Activated CD8-positive, alpha-beta memory T cell treated with anti-CD3 and anti-CD28 coated beads for 24 hours (primary cell): ENCODE measurements around the gene EPHX1.
"Not testable (repeated sequence)": the region's sequence is repeated elsewhere in the genome, so short reads cannot be mapped to it uniquely, and the experiment has no call there.

Source experiments
- DNase-seq: peaks from one replicate; pipeline ENCODE4 v3.0.0-alpha.2; 2020

Gene EPHX1

DNA sequence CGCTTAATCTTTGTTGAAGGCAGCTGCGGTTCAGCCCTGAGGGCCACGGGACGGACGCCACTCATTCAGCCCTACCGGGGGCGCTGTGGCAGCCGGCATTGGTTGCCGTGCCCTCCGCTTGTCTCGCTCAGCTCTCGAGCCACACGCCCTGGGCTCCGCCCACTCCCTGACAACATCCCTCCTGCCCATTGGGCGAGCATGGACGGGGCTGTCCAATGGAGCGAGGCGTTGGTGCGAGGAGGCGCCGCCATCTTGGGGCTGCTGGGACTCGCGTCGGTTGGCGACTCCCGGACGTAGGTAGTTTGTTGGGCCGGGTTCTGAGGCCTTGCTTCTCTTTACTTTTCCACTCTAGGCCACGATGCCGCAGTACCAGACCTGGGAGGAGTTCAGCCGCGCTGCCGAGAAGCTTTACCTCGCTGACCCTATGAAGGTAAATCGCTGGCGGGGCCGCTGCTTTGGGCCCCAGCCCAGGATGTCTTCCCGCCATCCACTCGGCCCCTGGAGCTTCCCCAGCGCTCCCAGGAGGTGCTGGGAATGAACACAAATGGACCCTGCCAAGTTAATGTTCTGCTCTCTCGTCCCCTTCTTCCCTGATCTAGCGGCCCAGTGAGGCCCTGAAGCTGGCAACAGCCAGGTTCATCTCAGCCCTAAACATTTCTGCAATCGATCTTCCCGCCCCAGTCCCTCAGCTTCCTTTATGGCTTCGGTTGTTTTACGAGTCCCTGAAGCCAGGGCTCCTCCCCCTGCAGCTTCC, 32.2 kb upstream of the EPHX1 start, which contains the start of gene SRP9:
Gene SRP9, plus strand, starts transcription at position 244 of the 754 bp plus-strand sequence. Its CDS starts 115 bp downstream, at position 359.
- peak; percentile 98 for DNase-seq

DNA sequence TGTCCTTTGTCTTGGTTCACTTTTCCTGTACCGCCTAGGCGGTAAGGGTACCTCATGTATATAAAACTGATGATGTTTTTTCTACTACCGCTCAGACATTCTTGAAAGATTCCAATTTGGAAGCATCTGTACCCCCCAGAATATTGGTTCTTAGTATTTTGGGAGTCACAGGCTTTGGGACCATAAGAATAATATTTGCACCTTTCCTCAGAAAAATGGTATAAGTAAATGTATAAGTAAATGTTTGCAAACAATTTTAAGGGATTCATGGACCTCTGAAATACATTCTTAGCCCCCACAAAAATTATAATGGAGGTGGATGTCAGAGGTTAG, 31.6 kb upstream of the EPHX1 start:
- no peak for DNase-seq

DNA sequence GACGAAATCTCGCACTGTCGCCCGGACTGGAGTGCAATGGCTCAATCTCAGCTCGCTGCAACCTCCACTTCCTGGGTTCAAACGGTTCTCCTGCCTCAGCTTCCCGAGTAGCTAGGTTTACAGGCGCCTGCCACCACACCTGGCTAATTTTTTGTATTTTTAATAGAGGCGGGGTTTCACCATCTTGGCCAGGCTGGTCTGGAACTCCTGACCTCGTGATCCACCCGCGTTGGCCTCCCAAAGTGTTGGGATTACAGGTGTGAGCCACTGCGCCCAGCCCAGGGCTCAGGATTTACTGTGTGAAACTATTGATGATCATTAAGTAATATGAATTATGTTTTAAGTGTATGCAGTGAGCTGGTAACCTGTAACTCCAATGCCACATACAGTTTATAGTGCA, 30.8 kb upstream of the EPHX1 start:
- DNase-seq: not testable (repeated sequence)

DNA sequence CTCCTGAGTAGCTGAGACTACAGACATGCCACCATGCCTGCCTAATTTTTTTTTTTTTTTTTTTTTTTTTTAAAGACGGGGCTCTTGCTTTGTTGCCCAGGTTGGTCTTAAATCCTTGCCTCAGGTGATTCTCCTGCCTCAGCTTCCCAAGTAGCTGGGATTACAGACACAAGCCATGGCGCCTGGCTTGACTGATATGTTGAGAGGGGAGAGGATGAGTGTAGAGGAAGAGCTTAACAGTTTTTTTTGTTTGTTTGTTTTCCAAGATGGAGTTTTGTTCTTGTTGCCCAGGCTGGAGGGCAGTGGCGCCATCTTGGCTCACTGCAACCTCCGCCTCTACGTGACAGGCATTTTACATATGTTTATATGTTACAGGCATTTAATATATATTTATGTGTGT, 29.8 kb upstream of the EPHX1 start:
- no peak for DNase-seq

GRCh38 chr1:225780630-225781029, 29.3 kb upstream of the EPHX1 start:
- DNase-seq: no peak

- not testable (repeated sequence) for DNase-seq
Measured at GRCh38 chr1:225789142-225789541, 20.8 kb upstream of the EPHX1 start.

DNA sequence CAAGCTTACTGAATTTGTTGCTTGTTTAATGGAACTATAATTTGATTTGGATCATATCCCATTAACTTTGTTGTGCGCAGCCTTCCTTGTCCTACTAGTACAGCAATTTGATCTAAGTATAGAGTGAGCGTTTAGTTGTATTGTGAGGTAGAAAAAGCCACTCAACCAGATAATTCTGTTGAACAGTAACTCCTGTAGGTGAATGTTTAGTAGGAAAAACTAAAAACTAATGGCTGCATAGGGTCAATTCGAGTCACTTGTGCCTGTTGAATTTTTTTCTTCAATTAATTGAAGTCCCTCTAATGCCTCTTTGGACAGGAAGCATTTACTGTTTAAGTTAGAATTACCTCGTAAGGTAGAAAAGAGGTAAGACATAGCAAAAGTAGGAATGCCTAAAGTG, 15.0 kb upstream of the EPHX1 start:
- DNase-seq: no peak

GRCh38 chr1:225796097-225796496, 13.8 kb upstream of the EPHX1 start:
- DNase-seq: peak; percentile 37

DNA sequence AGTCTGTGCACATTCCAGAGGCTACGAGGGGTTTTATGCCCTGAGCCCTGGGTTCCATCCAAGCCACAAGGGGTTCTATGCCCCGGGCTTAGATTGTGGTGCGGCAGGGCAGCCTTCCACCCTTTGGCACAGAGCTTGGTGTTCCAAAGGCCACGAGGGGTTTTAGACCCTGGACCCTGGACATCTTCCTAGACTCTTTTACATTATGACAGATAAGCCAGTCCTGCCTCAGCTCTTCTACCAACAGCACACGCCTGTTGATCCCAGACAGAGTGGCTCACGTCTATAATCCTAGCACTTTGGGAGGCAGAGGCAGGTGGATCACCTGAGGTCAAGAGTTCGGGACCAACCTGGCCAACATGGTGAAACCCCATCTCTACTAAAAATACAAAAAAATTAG, 8.8 kb upstream of the EPHX1 start:
- DNase-seq: not testable (repeated sequence)

DNA sequence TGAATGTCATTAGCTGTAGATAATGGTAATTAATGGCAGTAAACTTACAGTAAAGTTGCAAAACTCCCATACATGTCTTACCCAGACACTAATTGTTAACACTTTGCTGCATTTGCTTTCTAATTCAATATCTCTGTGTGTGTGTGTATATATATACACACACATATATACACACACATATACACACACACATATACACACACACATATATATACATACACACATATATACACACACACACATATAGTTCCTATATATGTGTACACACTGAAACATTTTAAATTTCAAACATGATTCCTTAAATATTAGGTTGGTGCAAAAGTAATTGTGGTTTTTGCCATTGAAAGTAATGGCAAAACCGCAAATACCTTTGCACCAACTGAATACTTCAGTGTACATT, 3.7 kb upstream of the EPHX1 start:
- no peak for DNase-seq

DNA sequence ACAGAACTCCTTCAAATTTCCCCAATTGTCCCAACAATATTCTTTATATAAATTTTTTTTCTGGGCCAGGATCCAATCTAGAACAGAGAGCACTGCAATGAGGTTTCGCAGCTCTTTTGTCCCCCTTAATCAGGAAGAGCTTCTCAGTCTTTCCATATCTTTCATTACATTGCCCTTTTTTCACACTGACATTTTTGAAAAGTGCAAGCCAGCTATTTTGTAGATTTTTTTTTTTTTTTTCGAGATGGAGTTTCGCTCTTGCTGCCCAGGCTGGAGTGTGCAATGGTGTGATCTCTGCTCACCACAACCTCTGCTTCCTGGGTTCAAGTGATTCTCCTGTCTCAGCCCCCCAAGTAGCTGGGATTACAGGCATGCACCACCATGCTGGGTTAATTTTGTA, 3.2 kb upstream of the EPHX1 start:
- not testable (repeated sequence) for DNase-seq

DNA sequence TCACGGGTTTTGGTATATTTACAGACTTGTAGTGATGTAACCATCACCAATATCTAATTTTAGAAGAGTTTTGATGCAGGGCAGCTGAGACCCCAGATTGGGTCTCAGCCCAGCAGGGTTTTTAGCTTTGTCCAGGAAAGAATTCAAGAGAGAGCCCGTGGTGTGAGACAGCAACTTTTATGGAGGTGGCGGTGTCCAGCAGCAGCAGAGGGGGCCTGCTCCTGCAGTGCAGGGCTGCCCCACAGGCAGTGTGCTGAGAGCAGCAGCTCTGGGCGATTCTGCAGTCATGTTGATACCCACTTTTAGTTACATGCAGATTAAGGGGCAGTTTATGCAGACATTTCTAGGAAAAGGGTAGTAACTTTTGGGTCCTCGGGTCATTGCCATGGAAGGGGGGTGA, 1.8 kb upstream of the EPHX1 start:
- no peak for DNase-seq

- not testable (repeated sequence) for DNase-seq
Measured at GRCh38 chr1:225810579-225811538, 935 bp downstream of the EPHX1 start.

DNA sequence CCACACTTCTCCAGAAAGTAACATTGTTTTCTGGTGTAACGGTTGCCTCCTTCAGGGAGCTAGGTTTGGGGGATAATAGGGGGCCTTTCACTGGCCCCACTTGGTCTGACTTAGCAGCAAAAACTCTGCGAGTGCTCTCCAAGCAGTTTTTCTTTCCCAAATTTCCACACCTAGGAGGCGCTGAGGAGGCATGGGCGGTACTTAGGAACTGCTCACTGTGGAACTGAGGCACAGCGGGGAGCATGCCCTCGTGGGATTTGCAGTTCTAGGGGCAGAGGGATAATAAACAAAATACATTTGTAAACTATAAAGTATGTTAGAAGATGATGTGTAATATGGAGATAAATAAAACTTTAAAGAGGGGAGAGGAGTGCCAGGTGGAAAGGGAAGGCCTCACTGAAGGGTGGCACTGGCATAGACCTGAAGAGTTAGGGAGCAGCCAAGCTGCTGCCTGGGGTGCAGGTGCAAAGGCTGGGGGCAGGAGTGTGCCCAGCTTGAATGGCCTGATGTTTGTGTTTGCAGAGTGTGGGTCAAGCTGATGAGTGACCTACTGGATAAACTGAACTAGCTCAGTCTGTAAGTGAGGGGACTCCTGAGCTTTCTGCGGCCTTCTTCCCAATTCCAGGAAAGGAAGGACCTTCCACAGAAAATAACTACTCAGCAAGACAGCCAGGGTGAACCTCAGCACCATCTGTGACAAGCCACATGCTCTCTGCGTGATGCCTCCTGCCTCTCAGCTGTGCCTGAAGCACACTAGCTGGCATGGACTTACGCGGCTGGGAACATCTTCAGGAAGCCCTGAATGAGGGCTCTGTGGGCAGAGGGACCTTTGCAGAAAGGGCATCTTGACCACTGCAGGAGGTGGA, 1.9 kb downstream of the EPHX1 start:
- no peak for DNase-seq

DNA sequence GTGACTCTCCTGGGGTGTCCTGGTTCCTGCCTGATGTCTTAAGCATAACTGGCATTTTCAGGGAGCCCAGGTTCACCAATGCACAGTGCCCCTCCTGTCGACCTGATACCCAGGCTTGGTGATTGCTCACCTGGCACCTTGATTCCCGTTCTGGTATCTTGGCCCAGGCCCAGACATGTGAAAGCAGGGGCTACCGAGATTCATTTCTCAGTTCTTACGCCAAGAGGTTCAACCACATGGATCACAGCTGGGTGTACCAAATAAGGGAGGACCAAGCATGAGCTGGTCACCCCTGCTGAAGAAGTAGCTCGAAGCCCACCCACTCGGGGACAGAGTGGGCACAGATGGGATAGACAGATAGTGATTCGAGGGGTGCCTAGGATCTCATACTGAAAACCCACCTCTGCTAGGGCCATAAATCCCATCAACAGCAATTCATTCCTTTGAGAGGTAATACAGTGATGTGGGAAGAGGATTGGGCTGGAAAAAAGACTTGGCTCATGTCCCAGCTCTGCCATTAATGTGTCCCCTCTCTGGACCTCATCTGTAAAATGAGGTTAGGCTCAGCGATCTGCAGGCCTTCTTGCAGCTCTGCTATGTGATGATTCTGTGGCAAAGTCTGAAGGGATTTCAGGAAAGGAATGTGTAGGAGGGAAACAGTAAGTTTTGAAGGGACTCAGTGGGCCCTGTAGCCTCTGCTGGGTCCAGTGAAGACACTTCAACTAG, 2.7 kb downstream of the EPHX1 start:
- DNase-seq: no peak

- no peak for DNase-seq
Measured at GRCh38 chr1:225813214-225813964, 3.5 kb downstream of the EPHX1 start.

GRCh38 chr1:225814381-225814780, 4.5 kb downstream of the EPHX1 start:
- DNase-seq: no peak

DNA sequence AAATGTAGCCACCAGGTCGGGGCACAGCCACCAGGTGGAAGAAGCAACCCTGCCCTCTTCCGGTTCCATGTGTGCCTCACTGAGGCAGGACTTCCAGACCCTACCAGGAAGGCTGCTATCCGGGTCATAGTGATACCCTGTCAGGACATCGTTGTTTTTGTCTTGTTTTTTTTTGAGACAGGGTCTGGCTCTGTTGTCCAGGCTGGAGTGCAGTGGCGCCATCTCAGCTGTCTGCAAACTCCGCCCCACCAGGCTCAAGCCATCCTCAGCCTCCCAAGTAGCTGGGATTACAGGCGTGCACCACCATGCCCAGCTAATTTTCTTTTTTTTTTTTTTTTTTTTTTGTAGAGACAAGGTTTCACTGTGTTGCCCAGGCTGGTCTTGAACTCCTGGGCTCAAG, 5.2 kb downstream of the EPHX1 start:
- DNase-seq: not testable (repeated sequence)

- no peak for DNase-seq
Measured at GRCh38 chr1:225815526-225816178, 5.7 kb downstream of the EPHX1 start.

DNA sequence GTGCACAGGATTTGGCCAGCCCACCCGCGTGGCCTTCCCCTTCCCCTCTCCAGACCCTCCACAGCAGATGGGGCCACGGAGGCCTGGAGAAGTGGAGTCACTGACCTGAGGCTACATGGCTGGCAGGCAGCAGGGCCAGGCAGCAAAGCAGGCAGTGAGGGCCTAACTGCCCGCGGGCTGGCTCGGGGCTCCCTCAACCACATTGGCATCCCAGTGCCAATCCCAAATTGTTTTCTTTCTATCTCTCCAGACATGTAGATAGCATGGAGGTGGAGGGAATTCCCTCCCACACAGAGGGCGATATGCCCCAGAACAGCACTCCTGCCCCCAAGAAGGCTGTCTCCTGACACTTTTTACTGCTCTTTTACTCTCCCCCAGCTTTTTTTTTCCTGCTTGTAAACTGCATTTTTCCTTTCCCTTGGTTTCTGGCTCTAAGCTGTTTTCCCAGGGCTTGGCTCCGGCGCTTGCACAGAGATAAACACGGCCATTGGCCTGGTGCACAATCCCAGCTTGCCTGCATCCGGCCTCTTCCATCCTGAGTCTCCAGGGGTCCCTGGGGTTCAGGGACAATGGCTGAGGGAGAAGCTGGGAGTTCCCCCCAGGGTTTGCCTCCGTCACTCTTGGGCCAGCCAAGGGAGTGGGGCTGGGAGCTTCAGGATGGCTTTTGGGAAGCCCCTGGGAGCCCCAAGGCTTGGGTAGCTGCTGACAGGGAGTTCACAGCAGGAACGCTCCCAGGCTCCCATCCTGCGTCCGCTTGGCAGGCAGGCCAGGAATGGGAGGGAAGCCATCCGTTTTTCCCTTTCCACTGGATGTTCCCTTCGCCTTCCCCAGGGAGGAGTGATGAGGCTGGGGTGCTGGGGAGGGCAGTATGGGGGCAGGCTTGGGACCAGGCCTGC, 7.0 kb downstream of the EPHX1 start:
- no peak for DNase-seq
